Measurements from ENCODE around the gene TBCD.

- TF ChIP-seq ATF2 (tag by site-specific recombination; IDR thresholded peaks at IDR 0.05; ENCODE audit: low read depth) (no peak), ZNF10 (tag by site-specific recombination; IDR thresholded peaks at IDR 0.05) (no peak)
Measured at GRCh38 chr17:82875407-82875856, 123.6 kb downstream of the TBCD start.

Data from HEK293 (cell line).